SK-N-SH (cell line): ENCODE measurements around the gene SEBOX. TPM values are rescaled to one million over a fixed set of nuclear protein-coding genes. Genes with fewer than 3 reads are reported as not detected.

Experiments used
- CTCF ChIA-PET: fragments of 300-600, 350-600 bp; formaldehyde crosslinking; extraction: SDS; loops from one replicate; lab custom pipeline; 2021; lab: Yijun Ruan, JAX
- POLR2A ChIA-PET: fragments of 350-600 bp; sonication (Branson Sonifier 250); formaldehyde crosslinking; extraction: SDS; loops from one replicate; lab custom pipeline; 2020; ENCODE audit warnings: antibody characterized with exemption, inconsistent platforms; lab: Yijun Ruan, JAX
- DNase-seq: peaks from one replicate; pipeline ENCODE4 v3.0.0; 2012
- H2AFZ ChIP-seq: fragments of 200-600 bp; sonication (generic); 2 replicates; pipeline ENCODE4 v1.8.1; 2016; ENCODE audit warnings: antibody characterized with exemption, mild to moderate bottlenecking, low read depth
- H3F3A ChIP-seq: fragments of 200-600 bp; sonication (generic); replicated peaks from 2 replicates; pipeline ENCODE3; 2016; ENCODE audit warnings: antibody characterized with exemption, mild to moderate bottlenecking; ENCODE audit not compliant: insufficient read depth
- H3K27ac ChIP-seq, 2 experiments: fragments of 200-500 bp in 1 of 2; fragments of 200-600 bp in 1 of 2; sonication (Bioruptor generic) in 1 of 2; sonication (generic), shearing (Covaris generic) in 1 of 2; 2 replicates each; pipeline versions ENCODE4 v1.5.1 to v1.6.1; 2014 to 2016; ENCODE audit warnings: low read depth in 2 of 2, inconsistent platforms in 1 of 2, low read length in 1 of 2, mild to moderate bottlenecking in 1 of 2, mixed read lengths in 1 of 2
- H3K27me3 ChIP-seq: fragments of 200-600 bp; sonication (generic), shearing (Covaris generic); 2 replicates; pipeline ENCODE4 v1.6.1; 2016; ENCODE audit warnings: mixed run types; ENCODE audit not compliant: insufficient read depth
- H3K36me3 ChIP-seq, 2 experiments: fragments of 200-500 bp in 1 of 2; fragments of 200-600 bp in 1 of 2; sonication (Bioruptor generic) in 1 of 2; sonication (generic) in 1 of 2; replicated peaks in 1 of 2; 2 replicates each; pipeline versions ENCODE3 to v1.5.1; 2014 to 2016; ENCODE audit warnings: low read length in 1 of 2, mild to moderate bottlenecking in 1 of 2; ENCODE audit not compliant: insufficient read depth in 2 of 2, control insufficient read depth in 1 of 2
- H3K4me1 ChIP-seq, 2 experiments: fragments of 200-500 bp in 1 of 2; fragments of 200-600 bp in 1 of 2; sonication (Bioruptor generic) in 1 of 2; sonication (generic), shearing (Covaris generic) in 1 of 2; 2 replicates each; pipeline versions ENCODE4 v1.5.1 to v1.6.1; 2014 to 2016; ENCODE audit warnings: low read depth in 1 of 2, low read length in 1 of 2, mixed run types in 1 of 2; ENCODE audit not compliant: insufficient read depth in 2 of 2, control insufficient read depth in 1 of 2
- H3K4me2 ChIP-seq: fragments of 200-600 bp; sonication (generic), shearing (Covaris generic); 2 replicates; pipeline ENCODE4 v1.6.1; 2017; ENCODE audit warnings: mixed run types
- H3K4me3 ChIP-seq, 2 experiments: fragments of 200-500 bp in 1 of 2; fragments of 200-600 bp in 1 of 2; sonication (Bioruptor generic) in 1 of 2; sonication (generic), shearing (Covaris generic) in 1 of 2; 2 replicates each; pipeline versions ENCODE4 v1.5.1 to v1.8.1; 2014 to 2016; ENCODE audit warnings: low read depth in 2 of 2, inconsistent platforms in 1 of 2, low read length in 1 of 2, mild to moderate bottlenecking in 1 of 2, mixed read lengths in 1 of 2, moderate library complexity in 1 of 2
- H3K79me2 ChIP-seq: fragments of 200-600 bp; sonication (generic); 2 replicates; pipeline ENCODE4 v1.8.1; 2017; ENCODE audit warnings: mild to moderate bottlenecking; ENCODE audit not compliant: insufficient read depth
- H3K9ac ChIP-seq: fragments of 200-600 bp; sonication (generic); 2 replicates; pipeline ENCODE4 v1.6.1; 2017; ENCODE audit warnings: mixed run types
- H3K9me2 ChIP-seq: fragments of 200-600 bp; sonication (generic); 2 replicates; pipeline ENCODE4 v1.6.1; 2017; ENCODE audit warnings: mixed run types
- H3K9me3 ChIP-seq: fragments of 200-600 bp; sonication (generic); 2 replicates; pipeline ENCODE4 v1.6.1; 2017; ENCODE audit warnings: mixed run types, mild to moderate bottlenecking, moderate library complexity
- H4K20me1 ChIP-seq: fragments of 200-600 bp; sonication (generic); 2 replicates; pipeline ENCODE4 v1.6.1; 2017; ENCODE audit warnings: mild to moderate bottlenecking, mixed run types; ENCODE audit not compliant: insufficient read depth
- CHD2 ChIP-seq: fragments of 150-350 bp; IDR thresholded peaks from 2 replicates; pipeline ENCODE4 v1.6.1; 2018; ENCODE audit warnings: low read length; ENCODE audit not compliant: partially characterized antibody
- ELF1 ChIP-seq: IDR thresholded peaks from 2 replicates; pipeline ENCODE4 v1.4.0; 2012
- EZH2phosphoT487 ChIP-seq: fragments of 200-600 bp; sonication (generic); IDR thresholded peaks from 2 replicates; pipeline ENCODE4 v1.6.1; 2017; ENCODE audit warnings: low read depth, mixed run types, mild to moderate bottlenecking, antibody characterized with exemption, moderate library complexity, borderline replicate concordance
- GATA2 ChIP-seq: sonication (generic); formaldehyde crosslinking; IDR thresholded peaks from 2 replicates; pipeline ENCODE4 v1.5.0; 2020; ENCODE audit warnings: mild to moderate bottlenecking, missing genetic modification reagents
- JUND ChIP-seq: IDR thresholded peaks from 2 replicates; pipeline ENCODE4 v1.4.0; 2012
- MEF2A ChIP-seq: IDR thresholded peaks from 2 replicates; pipeline ENCODE4 v1.4.0; 2012; ENCODE audit warnings: low read depth, borderline replicate concordance
- NRF1 ChIP-seq: IDR thresholded peaks from 2 replicates; pipeline ENCODE4 v1.6.1; 2012; ENCODE audit warnings: low read depth, mild to moderate bottlenecking, low read length
- PBX3 ChIP-seq: IDR thresholded peaks from 2 replicates; pipeline ENCODE4; 2012
- POLR2AphosphoS5 ChIP-seq: IDR thresholded peaks from 2 replicates; pipeline ENCODE4 v1.6.1; 2012; ENCODE audit warnings: low read depth, low read length
- RCOR1 ChIP-seq: fragments of 150-350 bp; IDR thresholded peaks from 2 replicates; pipeline ENCODE4 v1.6.1; 2017; ENCODE audit warnings: antibody characterized with exemption, low read length
- RFX5 ChIP-seq: IDR thresholded peaks from 2 replicates; pipeline ENCODE4 v1.6.1; 2012; ENCODE audit warnings: mild to moderate bottlenecking, improper control_type of control experiment, low read length
- RXRA ChIP-seq: IDR thresholded peaks from 2 replicates; pipeline ENCODE4 v1.4.0; 2012; ENCODE audit warnings: low read depth, mild to moderate bottlenecking, borderline replicate concordance
- SIN3A ChIP-seq: IDR thresholded peaks from 2 replicates; pipeline ENCODE4 v1.6.1; 2012; ENCODE audit warnings: low read depth, mild to moderate bottlenecking, low read length, moderate library complexity, borderline replicate concordance
- TEAD4 ChIP-seq: IDR thresholded peaks from 2 replicates; pipeline ENCODE4 v1.4.0; 2012; ENCODE audit warnings: mild to moderate bottlenecking, borderline replicate concordance; ENCODE audit not compliant: insufficient read depth
- USF2 ChIP-seq: fragments of 150-350 bp; IDR thresholded peaks from 2 replicates; pipeline ENCODE4 v1.6.1; 2017; ENCODE audit warnings: antibody characterized with exemption, low read length, low read depth, borderline replicate concordance
- WGBS: methylation state at CpG from one replicate; pipeline ENCODE4 v1.1.6; 2017; ENCODE audit warnings: low lambda C conversion rate; 5-methylcytosine and 5-hydroxymethylcytosine counted together
- polyA plus RNA-seq, 3 experiments: library from polyadenylated mRNA; depleted of rRNA; stranded (reverse); fragments of >200 nt; gene quantifications; 2 replicates each; pipeline ENCODE4 v1.2.3, GENCODE V29; 2012
- TF ChIP-seq, protein P1 (sequence below): IDR thresholded peaks from 2 replicates; pipeline ENCODE4 v1.4.0; 2012; ENCODE audit warnings: low read depth, borderline replicate concordance
- TF ChIP-seq, protein P2 (sequence below): IDR thresholded peaks from 2 replicates; pipeline ENCODE4 v1.4.0; 2012; ENCODE audit warnings: low read depth
- TF ChIP-seq, protein P3 (sequence below): fragments of 200-600 bp; sonication (generic); IDR thresholded peaks from 2 replicates; pipeline ENCODE4 v1.6.1; 2017; ENCODE audit warnings: antibody characterized with exemption, mild to moderate bottlenecking, moderate library complexity
- TF ChIP-seq, protein P4 (sequence below): IDR thresholded peaks from 2 replicates; pipeline ENCODE4 v1.6.1; 2012; ENCODE audit warnings: mild to moderate bottlenecking, low read depth, low read length, moderate library complexity

SEBOX gene
- polyA plus RNA-seq, 1 of the 3 experiments (the other 2 are of a cell fraction), result not detected

DNA sequence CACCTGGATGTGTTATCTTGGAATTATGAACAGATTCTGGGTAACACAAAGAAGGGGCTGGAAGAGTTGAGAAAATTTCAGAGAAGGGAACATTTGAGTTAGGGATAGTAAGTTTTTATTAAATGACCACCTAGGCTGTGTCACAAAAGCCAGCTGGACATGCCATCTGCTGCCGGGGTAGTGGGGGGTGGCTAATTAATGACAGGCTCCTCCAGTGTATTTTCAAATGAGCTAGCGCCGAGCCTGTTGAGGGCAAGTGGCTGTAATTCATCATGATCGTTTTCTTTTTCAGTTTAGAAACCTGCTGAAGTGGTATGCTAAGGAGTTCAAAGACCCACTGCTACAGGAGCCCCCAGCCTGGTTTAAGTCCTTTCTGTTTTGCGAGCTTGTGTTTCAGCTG, 39.8 kb downstream of the SEBOX start:
- H3K9me3 ChIP-seq, result no peaks in the 10 kb centered on the region
- TF ChIP-seq NRF1, result no peak
- no peak for TF ChIP-seq RCOR1
- TF ChIP-seq TEAD4, result no peak
- TF ChIP-seq, protein P1, sequence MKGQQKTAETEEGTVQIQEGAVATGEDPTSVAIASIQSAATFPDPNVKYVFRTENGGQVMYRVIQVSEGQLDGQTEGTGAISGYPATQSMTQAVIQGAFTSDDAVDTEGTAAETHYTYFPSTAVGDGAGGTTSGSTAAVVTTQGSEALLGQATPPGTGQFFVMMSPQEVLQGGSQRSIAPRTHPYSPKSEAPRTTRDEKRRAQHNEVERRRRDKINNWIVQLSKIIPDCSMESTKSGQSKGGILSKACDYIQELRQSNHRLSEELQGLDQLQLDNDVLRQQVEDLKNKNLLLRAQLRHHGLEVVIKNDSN, result no peak
- TF ChIP-seq, protein P2, sequence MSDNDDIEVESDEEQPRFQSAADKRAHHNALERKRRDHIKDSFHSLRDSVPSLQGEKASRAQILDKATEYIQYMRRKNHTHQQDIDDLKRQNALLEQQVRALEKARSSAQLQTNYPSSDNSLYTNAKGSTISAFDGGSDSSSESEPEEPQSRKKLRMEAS, result no peak
- TF ChIP-seq CHD2, result no peak
- TF ChIP-seq ELF1, result no peak
- TF ChIP-seq EZH2phosphoT487, result no peak
- TF ChIP-seq POLR2AphosphoS5, result no peak
- TF ChIP-seq PBX3, result no peak
- TF ChIP-seq JUND, result no peak
- no peak for TF ChIP-seq SIN3A
- TF ChIP-seq USF2, result no peak
- no peak for TF ChIP-seq RXRA
- TF ChIP-seq RFX5, result no peak
- no peak for TF ChIP-seq MEF2A
- TF ChIP-seq, all 33 proteins: peak for 0
- Histone ChIP-seq H3K36me3 (peaks cover 25 to 32% of the 10 kb centered on the region in 2 experiments), H2AFZ (no peak overlapping the region), H3K27ac (no peak overlapping the region; a peak in 1 of 4 replicates), H3K79me2 (peaks cover 18% of the 10 kb centered on the region), H3K4me1 (peaks cover 0 to 6% of the 10 kb centered on the region in 2 experiments; a peak in 1 of 4 replicates), H3K27me3 (no peaks in the 10 kb centered on the region), H4K20me1 (no peaks in the 10 kb centered on the region), H3K9ac (no peak overlapping the region), H3K4me2 (no peak overlapping the region), H3K4me3 (no peak overlapping the region), H3K9me2 (no peaks in the 10 kb centered on the region), H3F3A (peaks cover 4% of the 10 kb centered on the region)
- ChIA-PET POLR2A (no interaction called here), CTCF (interaction anchor here (0.9 to 1.9 kb wide), 4 partner anchors 10 to 520 kb away, joined by 3 to 6 read pairs (median 4); partner anchors contain the start of genes IFT20 and TNFAIP1)
- DNase-seq, result no peak
- WGBS, result 67% methylated on average over 5 of the region's 5 CpGs

- DNase-seq, result no peak
- no peaks in the 10 kb centered on the region for H3K9me2 ChIP-seq
- no peak overlapping the region for H3K27ac ChIP-seq
- H3K9me3 ChIP-seq, result no peaks in the 10 kb centered on the region
- H3K36me3 ChIP-seq, result peaks cover 25 to 29% of the 10 kb centered on the region in 2 experiments
- H3K27me3 ChIP-seq, result no peaks in the 10 kb centered on the region
- WGBS, result 97% methylated on average over 3 of the region's 3 CpGs
- no peak overlapping the region for H2AFZ ChIP-seq
- no peak overlapping the region for H3K9ac ChIP-seq
- peaks cover 0 to 8% of the 10 kb centered on the region in 2 experiments; a peak in 1 of 4 replicates for H3K4me1 ChIP-seq
- H3K79me2 ChIP-seq, result peaks cover 22% of the 10 kb centered on the region
- ChIA-PET POLR2A (no interaction called here), CTCF (interaction anchor here (0.7 to 1.9 kb wide), 5 partner anchors 11 to 592 kb away, joined by 3 to 6 read pairs (median 4); partner anchors contain the start of genes IFT20 and TNFAIP1)
- no peak overlapping the region for H3K4me2 ChIP-seq
- no peak overlapping the region for H3K4me3 ChIP-seq
- H4K20me1 ChIP-seq, result no peaks in the 10 kb centered on the region
- peaks cover 4% of the 10 kb centered on the region for H3F3A ChIP-seq
- TF ChIP-seq, protein P3, sequence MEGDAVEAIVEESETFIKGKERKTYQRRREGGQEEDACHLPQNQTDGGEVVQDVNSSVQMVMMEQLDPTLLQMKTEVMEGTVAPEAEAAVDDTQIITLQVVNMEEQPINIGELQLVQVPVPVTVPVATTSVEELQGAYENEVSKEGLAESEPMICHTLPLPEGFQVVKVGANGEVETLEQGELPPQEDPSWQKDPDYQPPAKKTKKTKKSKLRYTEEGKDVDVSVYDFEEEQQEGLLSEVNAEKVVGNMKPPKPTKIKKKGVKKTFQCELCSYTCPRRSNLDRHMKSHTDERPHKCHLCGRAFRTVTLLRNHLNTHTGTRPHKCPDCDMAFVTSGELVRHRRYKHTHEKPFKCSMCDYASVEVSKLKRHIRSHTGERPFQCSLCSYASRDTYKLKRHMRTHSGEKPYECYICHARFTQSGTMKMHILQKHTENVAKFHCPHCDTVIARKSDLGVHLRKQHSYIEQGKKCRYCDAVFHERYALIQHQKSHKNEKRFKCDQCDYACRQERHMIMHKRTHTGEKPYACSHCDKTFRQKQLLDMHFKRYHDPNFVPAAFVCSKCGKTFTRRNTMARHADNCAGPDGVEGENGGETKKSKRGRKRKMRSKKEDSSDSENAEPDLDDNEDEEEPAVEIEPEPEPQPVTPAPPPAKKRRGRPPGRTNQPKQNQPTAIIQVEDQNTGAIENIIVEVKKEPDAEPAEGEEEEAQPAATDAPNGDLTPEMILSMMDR, result no peak
- no peak for TF ChIP-seq GATA2 (CRISPR knock-in tag)
- TF ChIP-seq, protein P4, sequence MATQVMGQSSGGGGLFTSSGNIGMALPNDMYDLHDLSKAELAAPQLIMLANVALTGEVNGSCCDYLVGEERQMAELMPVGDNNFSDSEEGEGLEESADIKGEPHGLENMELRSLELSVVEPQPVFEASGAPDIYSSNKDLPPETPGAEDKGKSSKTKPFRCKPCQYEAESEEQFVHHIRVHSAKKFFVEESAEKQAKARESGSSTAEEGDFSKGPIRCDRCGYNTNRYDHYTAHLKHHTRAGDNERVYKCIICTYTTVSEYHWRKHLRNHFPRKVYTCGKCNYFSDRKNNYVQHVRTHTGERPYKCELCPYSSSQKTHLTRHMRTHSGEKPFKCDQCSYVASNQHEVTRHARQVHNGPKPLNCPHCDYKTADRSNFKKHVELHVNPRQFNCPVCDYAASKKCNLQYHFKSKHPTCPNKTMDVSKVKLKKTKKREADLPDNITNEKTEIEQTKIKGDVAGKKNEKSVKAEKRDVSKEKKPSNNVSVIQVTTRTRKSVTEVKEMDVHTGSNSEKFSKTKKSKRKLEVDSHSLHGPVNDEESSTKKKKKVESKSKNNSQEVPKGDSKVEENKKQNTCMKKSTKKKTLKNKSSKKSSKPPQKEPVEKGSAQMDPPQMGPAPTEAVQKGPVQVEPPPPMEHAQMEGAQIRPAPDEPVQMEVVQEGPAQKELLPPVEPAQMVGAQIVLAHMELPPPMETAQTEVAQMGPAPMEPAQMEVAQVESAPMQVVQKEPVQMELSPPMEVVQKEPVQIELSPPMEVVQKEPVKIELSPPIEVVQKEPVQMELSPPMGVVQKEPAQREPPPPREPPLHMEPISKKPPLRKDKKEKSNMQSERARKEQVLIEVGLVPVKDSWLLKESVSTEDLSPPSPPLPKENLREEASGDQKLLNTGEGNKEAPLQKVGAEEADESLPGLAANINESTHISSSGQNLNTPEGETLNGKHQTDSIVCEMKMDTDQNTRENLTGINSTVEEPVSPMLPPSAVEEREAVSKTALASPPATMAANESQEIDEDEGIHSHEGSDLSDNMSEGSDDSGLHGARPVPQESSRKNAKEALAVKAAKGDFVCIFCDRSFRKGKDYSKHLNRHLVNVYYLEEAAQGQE, result no peak
- no peak for TF ChIP-seq ELF1
- no peak for TF ChIP-seq EZH2phosphoT487
- TF ChIP-seq, protein P2, result no peak
Measured at GRCh38 chr17:28324781-28325180, 40.2 kb downstream of the SEBOX start.
